Mammary epithelial cell (primary cell): ENCODE data around the gene ARID4A.

Experiments used
- EZH2 ChIP-seq: IDR thresholded peaks from 2 replicates; pipeline ENCODE4 v1.6.1; 2012; ENCODE audit warnings: low read length, inconsistent platforms, borderline replicate concordance
- TF ChIP-seq, protein P1 (sequence below), 2 donors: IDR thresholded peaks in 1 of 2; conservative IDR thresholded peaks in 1 of 2; 2 replicates each; pipeline ENCODE4 v1.5.1; 2011 to 2012; ENCODE audit warnings: inconsistent platforms in 2 of 2, low read length in 2 of 2, mild to moderate bottlenecking in 2 of 2, control low read depth in 1 of 2, low read depth in 1 of 2; ENCODE audit not compliant: insufficient read depth in 1 of 2; ENCODE audit errors: extremely low read depth in 1 of 2

DNA sequence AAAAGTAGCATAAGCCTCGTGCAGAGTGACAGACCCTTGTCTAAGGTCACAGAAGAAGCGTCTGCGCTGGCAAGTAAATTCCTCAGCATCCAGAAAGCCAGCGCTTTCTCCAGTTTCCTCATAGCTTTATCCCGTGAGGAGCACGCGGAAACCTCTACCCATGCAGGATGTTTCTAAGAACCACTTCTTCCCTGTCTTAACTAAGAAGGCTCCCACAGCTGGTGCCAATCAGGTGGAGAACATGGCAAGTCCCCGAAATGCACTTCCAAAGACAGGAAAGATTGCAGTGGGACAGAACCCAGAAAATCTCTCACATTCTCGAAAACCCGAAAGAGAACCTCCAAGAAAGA, 968 bp upstream of the ARID4A start:
- TF ChIP-seq, protein P1, sequence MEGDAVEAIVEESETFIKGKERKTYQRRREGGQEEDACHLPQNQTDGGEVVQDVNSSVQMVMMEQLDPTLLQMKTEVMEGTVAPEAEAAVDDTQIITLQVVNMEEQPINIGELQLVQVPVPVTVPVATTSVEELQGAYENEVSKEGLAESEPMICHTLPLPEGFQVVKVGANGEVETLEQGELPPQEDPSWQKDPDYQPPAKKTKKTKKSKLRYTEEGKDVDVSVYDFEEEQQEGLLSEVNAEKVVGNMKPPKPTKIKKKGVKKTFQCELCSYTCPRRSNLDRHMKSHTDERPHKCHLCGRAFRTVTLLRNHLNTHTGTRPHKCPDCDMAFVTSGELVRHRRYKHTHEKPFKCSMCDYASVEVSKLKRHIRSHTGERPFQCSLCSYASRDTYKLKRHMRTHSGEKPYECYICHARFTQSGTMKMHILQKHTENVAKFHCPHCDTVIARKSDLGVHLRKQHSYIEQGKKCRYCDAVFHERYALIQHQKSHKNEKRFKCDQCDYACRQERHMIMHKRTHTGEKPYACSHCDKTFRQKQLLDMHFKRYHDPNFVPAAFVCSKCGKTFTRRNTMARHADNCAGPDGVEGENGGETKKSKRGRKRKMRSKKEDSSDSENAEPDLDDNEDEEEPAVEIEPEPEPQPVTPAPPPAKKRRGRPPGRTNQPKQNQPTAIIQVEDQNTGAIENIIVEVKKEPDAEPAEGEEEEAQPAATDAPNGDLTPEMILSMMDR (conservative IDR thresholded peaks at IDR 0.05 in 1 of 2, IDR thresholded peaks at IDR 0.05 in 1 of 2; ENCODE audit: extremely low read depth in 1 of 2, insufficient read depth in 1 of 2, low read depth in 1 of 2, low read length in 2 of 2): no peak
- TF ChIP-seq EZH2: no peak
